Activated CD4-positive, alpha-beta T cell treated with anti-CD3 and anti-CD28 coated beads for 36 hours (primary cell): ENCODE results near the gene ENG. TPM values are rescaled to one million over a fixed set of nuclear protein-coding genes. Genes with fewer than 3 reads are reported as not detected.
A peak's percentile ranks its signal among the peaks of the same experiment; 100 is the strongest.

Experiments
- ATAC-seq: fragments of 200-7000 bp; cut with Tn5 transposase; one replicate; pipeline ENCODE4 v1.10.0; 2021; ENCODE audit warnings: mild to moderate bottlenecking, moderate library complexity
- CTCF ChIA-PET: fragments of 350-600 bp; sonication (Branson Sonifier 250); formaldehyde crosslinking; loops from one replicate; lab custom pipeline; 2021; ENCODE audit warnings: antibody characterized with exemption; lab: Charles Lee
- POLR2A ChIA-PET: fragments of 350-600 bp; sonication (Branson Sonifier 250); formaldehyde crosslinking; loops from one replicate; lab custom pipeline; 2021; ENCODE audit warnings: antibody characterized with exemption, inconsistent platforms; lab: Charles Lee
- DNase-seq: peaks from one replicate; pipeline ENCODE4 v3.0.0-alpha.2; 2020
- H3K27ac Mint-ChIP-seq: one replicate; pipeline ENCODE4 v1.8.0; 2021; ENCODE audit warnings: mixed read lengths
- H3K27me3 Mint-ChIP-seq: one replicate; pipeline ENCODE4 v1.8.0; 2021; ENCODE audit warnings: mixed read lengths
- H3K36me3 Mint-ChIP-seq: one replicate; pipeline ENCODE4 v1.8.0; 2021; ENCODE audit warnings: low read depth, mixed read lengths
- H3K4me1 Mint-ChIP-seq: one replicate; pipeline ENCODE4 v1.8.0; 2021; ENCODE audit warnings: mixed read lengths
- H3K4me3 Mint-ChIP-seq: one replicate; pipeline ENCODE4 v1.8.0; 2021; ENCODE audit warnings: mild to moderate bottlenecking, moderate library complexity, mixed read lengths
- H3K9me3 Mint-ChIP-seq: one replicate; pipeline ENCODE4 v1.8.0; 2021; ENCODE audit warnings: low read depth, mixed read lengths
- intact Hi-C, 2 experiments: fragments of 100-400 bp; cut with DNase I in 1 of 2; cut with micrococcal nuclease in 1 of 2; formaldehyde crosslinking; loops; one replicate each; pipeline versions ENCODE4 v1.14.2 to v1.15.1; 2022 to 2024; cut with DNase I, micrococcal nuclease
- total RNA-seq, 2 experiments: library from RNA; stranded (reverse); gene quantifications; one replicate each; pipeline ENCODE4 v1.2.3, GENCODE V29; 2021

Gene ENG
- total RNA-seq, 2 experiments from 2014 or later: 13.9 to 15.2 TPM

GRCh38 chr9:127878001-127878651, 23.7 kb upstream of the ENG start:
- CTCF ChIA-PET: interaction anchor here (0.6 kb wide), 1 partner anchor 8 kb away, joined by 3 read pairs; no protein-coding TSS in a partner anchor
- Mint-ChIP-seq H3K36me3 (peaks cover 4% of the 10 kb centered on the region), H3K27ac (no peak overlapping the region), H3K27me3 (peaks cover 8% of the 10 kb centered on the region), H3K4me1 (peaks cover 2% of the 10 kb centered on the region), H3K9me3 (no peaks in the 10 kb centered on the region), H3K4me3 (no peak overlapping the region)
- no peak for DNase-seq
- no peak for ATAC-seq
- POLR2A ChIA-PET: no interaction called here
- intact Hi-C loops: loop anchor here in 1 of 2 experiments (10.0 kb wide), 1 partner anchor 373 kb away; no protein-coding TSS in a partner anchor

GRCh38 chr9:127877566-127877998, 23.1 kb upstream of the ENG start, which contains the start of gene AK1:
Gene AK1, minus strand, starts transcription at chr9:127877675. Its CDS starts 3,058 bp downstream, at chr9:127874617.
- peaks cover 4% of the 10 kb centered on the region for H3K36me3 Mint-ChIP-seq
- DNase-seq (no peak), ATAC-seq (no peak)
- peaks cover 8% of the 10 kb centered on the region for H3K27me3 Mint-ChIP-seq
- ChIA-PET CTCF (no interaction called here), POLR2A (no interaction called here)
- H3K27ac Mint-ChIP-seq: no peak within 1 kb of the TSS
- peaks cover 2% of the 10 kb centered on the region for H3K4me1 Mint-ChIP-seq
- peak within 1 kb of the TSS; percentile 39 for H3K4me3 Mint-ChIP-seq
- H3K9me3 Mint-ChIP-seq: no peaks in the 10 kb centered on the region
- intact Hi-C loops: loop anchor here in 1 of 2 experiments (10.0 kb wide), 1 partner anchor 373 kb away; no protein-coding TSS in a partner anchor

GRCh38 chr9:127876764-127877562, 22.5 kb upstream of the ENG start:
- ATAC-seq: no peak

GRCh38 chr9:127876026-127876763, 21.7 kb upstream of the ENG start:
- ATAC-seq (no peak), DNase-seq (no peak)
- H3K4me3 Mint-ChIP-seq: no peak overlapping the region
- peaks cover 2% of the 10 kb centered on the region for H3K4me1 Mint-ChIP-seq
- H3K27ac Mint-ChIP-seq: no peak overlapping the region
- intact Hi-C loops: loop anchor here in 1 of 2 experiments (10.0 kb wide), 1 partner anchor 371 kb away; no protein-coding TSS in a partner anchor
- POLR2A ChIA-PET: no interaction called here
- H3K9me3 Mint-ChIP-seq: no peaks in the 10 kb centered on the region
- H3K36me3 Mint-ChIP-seq: peaks cover 2% of the 10 kb centered on the region
- H3K27me3 Mint-ChIP-seq: peaks cover 8% of the 10 kb centered on the region
- CTCF ChIA-PET: no interaction called here

More at GRCh38 chr9:127876764-127877562, 22.5 kb upstream of the ENG start:
- CTCF ChIA-PET: interaction anchor here (0.6 kb wide), 1 partner anchor 903 kb away, joined by 3 read pairs; no protein-coding TSS in a partner anchor
- Mint-ChIP-seq H3K4me1 (peaks cover 2% of the 10 kb centered on the region), H3K4me3 (peak overlapping the region; percentile 39), H3K27ac (no peak overlapping the region), H3K36me3 (peaks cover 2% of the 10 kb centered on the region), H3K27me3 (peaks cover 8% of the 10 kb centered on the region), H3K9me3 (no peaks in the 10 kb centered on the region)
- intact Hi-C loops: loop anchor here in 1 of 2 experiments (10.0 kb wide), 1 partner anchor 372 kb away; no protein-coding TSS in a partner anchor
- POLR2A ChIA-PET: no interaction called here
- no peak for DNase-seq

- ChIA-PET CTCF (no interaction called here), POLR2A (no interaction called here)
- Mint-ChIP-seq H3K4me3 (no peak overlapping the region), H3K27me3 (peaks cover 8% of the 10 kb centered on the region), H3K4me1 (peaks cover 2% of the 10 kb centered on the region), H3K36me3 (peaks cover 2% of the 10 kb centered on the region), H3K9me3 (no peaks in the 10 kb centered on the region), H3K27ac (no peak overlapping the region)
- intact Hi-C loops: loop anchor here in 1 of 2 experiments (10.0 kb wide), 1 partner anchor 371 kb away; no protein-coding TSS in a partner anchor
- no peak for ATAC-seq
- DNase-seq: no peak
These were observed 21.0 kb upstream of the ENG start for GRCh38 chr9:127875306-127875966.

- no peak for ATAC-seq
- ChIA-PET POLR2A (interaction anchor here (0.9 kb wide), 1 partner anchor 51 kb away, joined by 6 read pairs; no protein-coding TSS in a partner anchor), CTCF (interaction anchor here (0.8 to 1.6 kb wide), 2 partner anchors 8 to 48 kb away, joined by 3 to 4 read pairs; no protein-coding TSS in a partner anchor)
- intact Hi-C loops: loop anchor here in 1 of 2 experiments (5.0 to 10.0 kb wide), 3 partner anchors 48 to 370 kb away; no protein-coding TSS in a partner anchor
- H3K4me1 Mint-ChIP-seq: peaks cover 2% of the 10 kb centered on the region
- H3K9me3 Mint-ChIP-seq: no peaks in the 10 kb centered on the region
- H3K4me3 Mint-ChIP-seq: no peak overlapping the region
- H3K27me3 Mint-ChIP-seq: peaks cover 8% of the 10 kb centered on the region
- no peak for DNase-seq
- peaks cover 2% of the 10 kb centered on the region for H3K36me3 Mint-ChIP-seq
- no peak overlapping the region for H3K27ac Mint-ChIP-seq
These were observed 20.1 kb upstream of the ENG start for GRCh38 chr9:127874301-127875221.

GRCh38 chr9:127873886-127874285, 19.4 kb upstream of the ENG start:
- DNase-seq: no peak
- H3K4me1 Mint-ChIP-seq: peaks cover 2% of the 10 kb centered on the region
- intact Hi-C loops: loop anchor here in 1 of 2 experiments (5.0 to 10.0 kb wide), 3 partner anchors 48 to 369 kb away; no protein-coding TSS in a partner anchor
- H3K4me3 Mint-ChIP-seq: no peak overlapping the region
- POLR2A ChIA-PET: interaction anchor here (0.9 kb wide), 1 partner anchor 52 kb away, joined by 6 read pairs; no protein-coding TSS in a partner anchor
- H3K36me3 Mint-ChIP-seq: no peaks in the 10 kb centered on the region
- peaks cover 8% of the 10 kb centered on the region for H3K27me3 Mint-ChIP-seq
- no peaks in the 10 kb centered on the region for H3K9me3 Mint-ChIP-seq
- H3K27ac Mint-ChIP-seq: no peak overlapping the region
- CTCF ChIA-PET: interaction anchor here (0.8 to 1.6 kb wide), 2 partner anchors 8 to 48 kb away, joined by 3 to 4 read pairs; no protein-coding TSS in a partner anchor
- ATAC-seq: no peak

GRCh38 chr9:127873223-127873691, 18.8 kb upstream of the ENG start:
- Mint-ChIP-seq H3K4me1 (peaks cover 2% of the 10 kb centered on the region), H3K27ac (no peak overlapping the region), H3K4me3 (no peak overlapping the region), H3K36me3 (no peaks in the 10 kb centered on the region), H3K27me3 (peaks cover 4% of the 10 kb centered on the region), H3K9me3 (no peaks in the 10 kb centered on the region)
- POLR2A ChIA-PET: no interaction called here
- CTCF ChIA-PET: interaction anchor here (0.8 to 1.7 kb wide), 4 partner anchors 9 to 138 kb away, joined by 3 to 6 read pairs (median 4); partner anchors contain the start of gene TOR2A
- ATAC-seq: no peak
- DNase-seq: no peak
- intact Hi-C loops: loop anchor here in 1 of 2 experiments (5.0 to 10.0 kb wide), 3 partner anchors 49 to 368 kb away; no protein-coding TSS in a partner anchor
